HG03457 (cell line): ENCODE measurements around the gene TCEAL1.

ENCODE experiments used
- ATAC-seq: cut with Tn5 transposase; IDR thresholded peaks from one replicate; pipeline ENCODE4 v1.9.1; 2021; ENCODE audit warnings: moderate number of reproducible peaks; ENCODE audit not compliant: unreplicated experiment

Gene TCEAL1

DNA sequence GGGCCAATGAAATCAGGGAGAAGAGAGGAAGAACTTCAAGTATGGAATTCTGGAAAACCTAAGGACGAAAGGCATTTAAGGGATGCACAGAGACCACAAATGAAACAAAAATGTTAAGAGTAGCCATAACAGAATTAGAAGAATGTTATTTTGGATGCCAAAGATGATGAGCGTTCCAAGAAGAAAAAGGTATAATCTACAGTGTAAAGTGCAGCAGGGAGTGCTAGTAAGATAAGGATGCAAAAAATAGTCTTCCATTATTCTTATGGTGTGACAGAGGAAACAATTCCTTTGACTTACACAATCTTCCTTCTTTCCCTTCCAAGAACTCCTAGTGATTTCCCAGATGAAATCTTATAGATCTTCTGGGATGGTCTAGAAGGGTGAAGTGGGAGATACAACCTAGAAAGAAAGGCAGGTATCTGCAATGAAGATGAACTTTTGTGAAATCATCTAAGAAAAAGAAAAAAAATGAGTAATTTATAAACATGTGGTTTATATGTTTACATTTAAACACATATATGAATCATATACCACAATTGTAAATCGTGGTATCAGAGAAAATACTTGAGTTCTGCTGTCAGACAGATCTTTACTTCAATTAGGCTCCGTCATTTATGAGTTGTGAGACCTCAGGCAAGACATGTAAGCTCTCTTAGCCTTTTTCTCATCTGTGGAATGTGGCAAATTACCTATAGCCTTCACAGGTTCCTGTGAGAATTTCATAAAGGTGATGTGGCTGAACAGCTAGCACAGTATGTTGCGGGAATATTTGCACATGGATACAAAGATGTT lies 49.6 kb downstream of the TCEAL1 start:
- no peak for ATAC-seq
